ENCODE measurements around the gene FRMPD2.
"Not testable (repeated sequence)": the region's sequence is repeated elsewhere in the genome, so short reads cannot be mapped to it uniquely, and the experiment has no call there.

Gene FRMPD2

GRCh38 chr10:48232717-48233447 is 41.6 kb downstream of the FRMPD2 start:
- no peak for DNase-seq

- no peak for DNase-seq
These were observed 42.7 kb downstream of the FRMPD2 start for GRCh38 chr10:48231699-48232315.

DNA sequence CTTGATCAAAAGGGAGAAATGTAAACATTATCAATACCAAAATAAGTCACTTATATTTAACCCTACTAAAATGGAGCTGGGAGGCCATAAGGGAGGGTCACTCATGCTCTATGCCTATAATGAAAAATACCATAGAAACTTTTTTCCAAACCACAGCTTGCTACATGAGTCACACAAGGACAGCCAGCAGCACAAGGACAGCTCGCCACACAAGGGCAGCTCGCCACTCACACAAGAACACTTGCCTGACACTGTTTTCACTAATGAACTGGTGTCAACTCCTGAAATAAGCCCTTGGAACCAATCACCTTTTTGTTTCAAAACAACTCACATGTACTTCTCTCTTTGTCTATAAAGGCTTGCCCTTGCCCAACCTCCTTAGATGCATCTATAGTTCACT is 43.3 kb downstream of the FRMPD2 start:
- DNase-seq: no peak

- no peak for DNase-seq
These were observed 47.3 kb downstream of the FRMPD2 start for GRCh38 chr10:48227213-48227612.

DNA sequence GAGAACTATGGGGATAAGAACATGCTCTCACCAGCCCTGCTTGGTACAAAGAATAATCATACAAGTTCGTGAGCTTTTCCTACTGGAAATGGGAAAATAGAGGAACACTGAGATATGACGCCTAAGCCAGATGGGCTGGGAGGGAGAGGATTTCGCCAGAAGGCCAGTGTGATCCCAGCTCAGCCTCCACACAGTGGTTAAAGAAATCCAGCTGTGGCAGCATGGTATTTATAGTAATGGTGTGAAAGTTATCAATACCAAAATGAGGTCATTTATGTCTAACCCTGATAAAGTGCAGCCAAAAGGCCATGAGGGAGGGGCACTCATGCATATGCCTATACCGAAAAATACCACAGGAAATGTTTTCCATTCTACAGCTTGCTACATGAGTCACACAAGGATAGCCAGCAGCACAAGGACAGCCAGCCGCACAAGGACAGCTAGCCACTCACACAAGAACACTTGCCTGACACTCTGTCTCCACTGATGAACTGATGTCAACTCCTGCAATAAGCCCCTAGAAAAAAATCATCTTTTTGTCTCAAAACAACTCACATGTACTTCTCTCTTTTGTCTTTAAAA is 49.4 kb downstream of the FRMPD2 start:
- no peak for DNase-seq

- no peak for DNase-seq
These were observed 50.2 kb downstream of the FRMPD2 start for GRCh38 chr10:48224296-48224695.

GRCh38 chr10:48221814-48222213 is 52.7 kb downstream of the FRMPD2 start:
- no peak for DNase-seq

DNA sequence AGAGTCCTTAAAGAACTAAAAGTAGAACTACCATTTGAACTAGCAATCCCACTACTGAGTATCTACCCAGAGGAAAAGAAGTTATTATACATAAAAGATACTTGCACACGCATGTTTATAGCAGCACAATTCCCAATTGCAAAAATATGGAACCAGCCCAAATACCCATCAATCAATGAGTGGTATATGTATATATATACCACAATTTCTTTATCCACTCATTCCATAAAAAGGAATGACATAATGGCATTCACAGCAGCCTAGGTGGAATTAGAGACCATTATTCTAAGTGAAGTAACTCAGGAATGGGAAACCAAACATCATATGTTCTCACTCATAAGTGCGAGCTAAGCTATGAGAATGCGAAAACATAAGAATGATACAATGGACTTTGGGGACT is 53.5 kb downstream of the FRMPD2 start:
- DNase-seq: not testable (repeated sequence)

DNA sequence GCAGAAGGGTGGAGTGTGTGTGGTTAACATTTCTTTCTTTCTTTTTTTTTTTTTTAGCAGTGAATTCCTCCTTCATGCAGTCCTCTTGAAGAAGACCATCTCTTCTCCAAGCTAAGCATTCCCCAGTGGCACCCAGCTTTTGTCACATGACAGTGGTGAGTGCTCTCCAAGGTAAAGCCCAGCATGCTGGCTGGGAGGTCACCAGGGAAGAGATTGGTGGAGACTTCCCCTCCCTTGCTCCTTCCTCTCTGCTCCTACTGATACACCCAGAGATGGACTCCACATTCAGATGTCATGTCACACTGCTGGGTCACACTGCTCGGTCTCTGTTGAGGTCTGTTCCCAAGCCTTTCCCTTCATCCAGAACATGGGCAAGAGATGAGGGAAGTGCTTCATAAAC is 55.3 kb downstream of the FRMPD2 start:
- DNase-seq: no peak

- no peak for DNase-seq
These were observed 57.8 kb downstream of the FRMPD2 start for GRCh38 chr10:48216744-48217143.

GRCh38 chr10:48216204-48216505 is 58.3 kb downstream of the FRMPD2 start:
- DNase-seq: no peak

DNA sequence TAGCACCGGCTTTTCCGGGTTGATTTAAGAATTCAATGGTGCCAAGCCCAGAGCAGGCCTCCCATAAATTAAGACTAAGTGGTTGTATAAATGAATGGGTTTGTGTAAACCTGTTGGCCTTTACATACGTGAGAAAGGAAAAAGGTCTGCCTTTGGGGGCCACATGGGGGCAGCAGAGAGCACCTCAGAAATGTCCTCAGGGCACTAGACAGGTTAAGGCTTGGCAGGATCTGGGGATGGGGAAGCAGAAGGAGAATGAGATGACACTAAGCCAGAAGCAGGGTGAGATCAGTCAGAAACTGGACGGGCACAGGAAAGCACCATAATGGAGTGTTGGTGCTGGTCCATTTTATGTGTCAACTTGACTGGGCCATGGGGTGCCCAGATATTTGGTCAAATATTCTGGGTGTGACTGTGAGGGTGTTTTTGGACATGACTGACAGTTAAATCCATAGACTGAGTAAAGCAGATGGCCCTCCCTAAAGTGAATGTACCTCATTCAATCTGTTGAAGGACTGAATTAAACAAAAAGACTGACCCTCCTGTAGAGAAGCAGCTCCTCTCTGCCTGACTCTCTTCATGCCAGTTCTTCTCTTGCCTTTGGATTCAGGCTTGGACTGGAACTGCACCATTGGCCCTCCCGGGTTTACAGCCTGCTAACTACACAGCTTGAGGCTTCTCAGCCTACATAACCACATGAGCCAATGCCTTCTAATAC is 58.9 kb downstream of the FRMPD2 start:
- peak; percentile 19 for DNase-seq

DNA sequence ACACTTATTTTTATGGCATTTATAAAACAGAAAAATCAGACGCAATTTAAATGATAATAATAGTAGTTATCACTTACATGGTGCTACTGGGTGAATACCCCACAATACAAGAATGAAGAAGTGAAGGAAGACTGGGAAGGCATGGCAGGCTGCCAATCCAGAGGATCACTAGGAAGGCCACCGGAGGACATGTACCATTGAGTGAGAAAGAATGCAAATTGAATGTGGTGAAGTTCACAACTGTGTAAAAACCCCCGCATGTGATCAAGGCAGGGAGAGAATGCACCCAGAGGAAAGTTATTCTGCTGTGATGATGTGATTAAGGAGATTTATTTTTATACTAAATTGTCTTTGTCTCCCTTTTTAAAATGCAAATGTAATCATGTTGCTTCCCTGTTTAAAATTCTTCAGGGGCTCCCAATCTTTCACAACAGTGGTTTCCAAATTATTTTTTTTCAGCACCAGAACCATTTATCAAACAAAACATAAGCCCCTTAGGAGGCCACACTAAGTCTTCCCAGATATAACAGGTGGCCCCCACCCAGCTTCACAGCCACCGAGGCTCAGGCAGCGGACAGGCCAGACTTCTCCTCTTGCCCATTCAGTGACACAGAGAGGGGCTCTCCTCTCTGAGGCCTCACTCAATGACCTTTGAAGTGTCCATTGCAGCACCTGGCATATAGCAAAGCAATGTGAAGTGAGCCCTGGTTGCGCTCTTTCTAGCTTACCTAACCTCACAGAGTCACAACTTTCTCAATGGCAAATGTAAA is 59.6 kb downstream of the FRMPD2 start:
- no peak for DNase-seq

- DNase-seq: no peak
These were observed 61.4 kb downstream of the FRMPD2 start for GRCh38 chr10:48213047-48213446.

DNA sequence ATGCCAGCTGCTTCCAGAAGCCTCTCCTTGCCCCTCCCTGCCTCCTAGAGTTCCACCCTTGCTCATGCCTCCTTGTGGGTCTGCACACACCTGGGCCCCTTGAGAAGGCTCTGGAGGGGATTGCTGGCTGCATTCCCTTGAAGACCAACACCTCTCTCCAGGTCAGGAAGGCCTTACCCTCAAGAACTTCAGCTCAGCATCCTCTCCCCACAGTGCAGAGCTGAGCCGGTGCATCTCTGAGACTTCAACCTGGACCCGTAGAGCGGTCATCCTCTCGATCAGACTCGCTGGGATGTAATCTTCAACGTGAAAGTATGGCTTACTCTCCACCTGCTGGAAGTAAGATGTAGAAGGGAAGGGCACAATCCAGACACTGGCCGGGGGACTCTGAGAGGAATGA is 62.7 kb downstream of the FRMPD2 start:
- DNase-seq: no peak

- DNase-seq: no peak
These were observed 63.5 kb downstream of the FRMPD2 start for GRCh38 chr10:48210966-48211365.

DNA sequence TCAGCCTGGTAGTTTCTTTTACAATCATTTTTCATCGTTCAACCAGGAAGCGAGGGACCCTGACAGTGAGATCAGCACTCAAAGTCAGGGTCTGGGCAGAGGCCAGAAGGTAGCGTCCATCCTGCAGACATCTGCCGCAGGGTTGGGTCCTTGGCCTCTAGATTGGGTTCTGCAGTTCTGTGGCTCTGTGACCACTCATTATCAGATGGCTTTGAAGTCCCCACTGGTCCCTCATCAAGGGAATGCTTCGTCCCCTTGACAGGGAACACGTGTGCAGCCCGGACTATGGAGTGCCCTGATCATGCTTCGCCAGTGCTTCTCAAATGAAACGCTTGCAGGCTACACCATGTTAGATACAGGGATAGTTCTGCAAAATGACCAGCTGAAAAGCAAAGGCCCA is 64.1 kb downstream of the FRMPD2 start:
- no peak for DNase-seq

DNA sequence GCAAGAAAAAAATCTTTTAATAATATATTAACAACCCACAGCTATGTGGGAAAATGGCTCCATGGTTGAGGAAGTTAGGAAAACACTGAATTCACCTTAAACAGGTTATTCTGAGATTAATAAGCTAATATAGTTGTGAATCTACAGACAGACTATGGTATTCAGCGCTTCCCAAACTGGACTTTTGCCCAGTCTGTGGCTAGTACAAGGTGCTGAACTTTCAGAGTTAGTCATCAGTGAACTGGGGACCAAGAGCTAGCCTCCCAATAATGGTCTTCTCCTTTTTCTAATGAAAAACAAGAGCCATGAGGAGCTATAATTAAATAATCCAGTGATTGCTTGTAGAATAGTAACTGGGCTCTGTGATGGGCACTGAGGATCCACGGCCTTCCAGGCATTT is 65.3 kb downstream of the FRMPD2 start:
- no peak for DNase-seq

GRCh38 chr10:48207853-48208252 is 66.6 kb downstream of the FRMPD2 start:
- DNase-seq: no peak

DNA sequence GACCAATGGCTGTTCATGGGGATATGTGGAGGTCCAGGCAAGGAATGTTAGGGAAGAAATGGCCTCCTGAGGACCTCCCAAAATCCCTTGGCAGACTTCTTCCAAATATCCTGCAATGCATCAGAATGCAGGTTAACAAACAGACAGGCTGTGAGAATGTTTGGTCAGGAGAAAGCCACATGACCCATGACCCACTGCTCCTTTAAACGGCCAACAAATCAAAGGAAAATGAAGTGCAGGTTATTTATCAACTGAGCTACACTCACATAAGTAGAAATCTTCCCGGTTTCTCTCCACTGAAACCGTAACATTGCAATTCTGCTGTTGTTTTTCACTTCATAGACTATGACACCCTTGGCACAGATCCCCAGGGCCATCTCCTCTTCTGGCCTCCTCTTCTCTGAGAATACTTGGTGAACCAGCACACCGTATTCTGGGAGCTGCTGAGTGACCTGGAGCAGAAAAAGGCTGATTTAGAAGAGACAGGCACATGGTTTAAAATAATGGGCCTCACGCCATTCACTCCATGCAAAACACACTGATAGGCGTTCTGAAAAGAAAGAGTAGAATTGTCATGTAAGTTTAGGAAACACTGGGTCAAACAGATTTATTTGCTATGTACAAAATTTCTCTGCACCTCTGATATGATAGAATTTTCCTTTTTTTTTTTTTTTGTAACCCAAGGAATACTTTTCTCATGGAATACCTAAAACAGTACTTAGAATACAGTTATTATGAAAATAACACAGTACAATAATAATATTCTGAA is 67.8 kb downstream of the FRMPD2 start:
- DNase-seq: no peak

GRCh38 chr10:48205918-48206317 is 68.6 kb downstream of the FRMPD2 start:
- no peak for DNase-seq
